IPS-15b (cell line): ENCODE data around the gene ZNF777.
"Not testable (repeated sequence)": the region's sequence is repeated elsewhere in the genome, so short reads cannot be mapped to it uniquely, and the experiment has no call there.

Experiments used
- H3K27me3 ChIP-seq: one replicate; pipeline ENCODE4 v1.6.1; 2013; ENCODE audit warnings: low read length; ENCODE audit not compliant: control insufficient read depth, insufficient read depth
- H3K36me3 ChIP-seq: one replicate; pipeline ENCODE4 v1.6.1; 2013; ENCODE audit warnings: low read length; ENCODE audit not compliant: control insufficient read depth, insufficient read depth
- H3K4me1 ChIP-seq: one replicate; pipeline ENCODE4 v1.6.1; 2013; ENCODE audit warnings: mild to moderate bottlenecking, low read length; ENCODE audit not compliant: control insufficient read depth, insufficient read depth
- H3K4me3 ChIP-seq: one replicate; pipeline ENCODE4 v1.5.1; 2013; ENCODE audit warnings: low read depth, low read length
- H3K9ac ChIP-seq: one replicate; pipeline ENCODE4 v1.6.1; 2013; ENCODE audit warnings: low read depth, mild to moderate bottlenecking, low read length
- H3K9me3 ChIP-seq: one replicate; pipeline ENCODE4 v1.6.1; 2013; ENCODE audit warnings: mild to moderate bottlenecking, low read length; ENCODE audit not compliant: control insufficient read depth, insufficient read depth

ZNF777 gene

GRCh38 chr7:149494738-149495368 is 34.0 kb upstream of the ZNF777 start:
- H3K9ac ChIP-seq = no peak overlapping the region
- H3K27me3 ChIP-seq = peaks cover 4% of the 10 kb centered on the region
- no peak overlapping the region for H3K4me3 ChIP-seq

GRCh38 chr7:149493975-149494374 is 33.1 kb upstream of the ZNF777 start:
- not testable (repeated sequence) for H3K27me3 ChIP-seq, H3K9ac ChIP-seq, H3K4me1 ChIP-seq, H3K4me3 ChIP-seq, H3K9me3 ChIP-seq
- peaks cover 25% of the 10 kb centered on the region for H3K36me3 ChIP-seq

More at GRCh38 chr7:149494738-149495368, 34.0 kb upstream of the ZNF777 start:
- H3K36me3 ChIP-seq = peaks cover 21% of the 10 kb centered on the region
- H3K9me3 ChIP-seq = no peaks in the 10 kb centered on the region
- H3K4me1 ChIP-seq = no peaks in the 10 kb centered on the region

DNA sequence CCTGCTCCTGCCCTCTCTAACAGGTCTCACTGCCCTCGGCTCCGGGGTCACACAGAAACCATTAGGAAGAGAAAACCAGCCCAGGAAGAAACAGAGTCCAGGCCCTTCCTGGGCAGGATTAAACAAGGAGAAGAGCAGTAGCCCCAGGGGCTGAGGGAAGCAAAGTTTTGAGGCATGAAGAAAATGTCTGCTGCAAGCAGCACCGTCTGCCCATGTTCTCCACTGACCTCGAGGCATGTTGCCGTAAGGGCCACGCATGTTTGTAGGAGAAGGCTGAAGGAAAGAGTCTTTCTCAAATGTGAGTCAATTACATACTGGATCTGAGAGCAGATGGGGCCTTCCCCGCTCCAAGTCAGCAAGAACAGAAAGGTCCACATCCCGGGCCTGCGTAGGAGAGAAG is 32.5 kb upstream of the ZNF777 start:
- Histone ChIP-seq H3K4me3 (no peak overlapping the region), H3K27me3 (no peaks in the 10 kb centered on the region), H3K36me3 (peaks cover 25% of the 10 kb centered on the region), H3K9me3 (no peaks in the 10 kb centered on the region), H3K4me1 (no peaks in the 10 kb centered on the region), H3K9ac (no peak overlapping the region)

DNA sequence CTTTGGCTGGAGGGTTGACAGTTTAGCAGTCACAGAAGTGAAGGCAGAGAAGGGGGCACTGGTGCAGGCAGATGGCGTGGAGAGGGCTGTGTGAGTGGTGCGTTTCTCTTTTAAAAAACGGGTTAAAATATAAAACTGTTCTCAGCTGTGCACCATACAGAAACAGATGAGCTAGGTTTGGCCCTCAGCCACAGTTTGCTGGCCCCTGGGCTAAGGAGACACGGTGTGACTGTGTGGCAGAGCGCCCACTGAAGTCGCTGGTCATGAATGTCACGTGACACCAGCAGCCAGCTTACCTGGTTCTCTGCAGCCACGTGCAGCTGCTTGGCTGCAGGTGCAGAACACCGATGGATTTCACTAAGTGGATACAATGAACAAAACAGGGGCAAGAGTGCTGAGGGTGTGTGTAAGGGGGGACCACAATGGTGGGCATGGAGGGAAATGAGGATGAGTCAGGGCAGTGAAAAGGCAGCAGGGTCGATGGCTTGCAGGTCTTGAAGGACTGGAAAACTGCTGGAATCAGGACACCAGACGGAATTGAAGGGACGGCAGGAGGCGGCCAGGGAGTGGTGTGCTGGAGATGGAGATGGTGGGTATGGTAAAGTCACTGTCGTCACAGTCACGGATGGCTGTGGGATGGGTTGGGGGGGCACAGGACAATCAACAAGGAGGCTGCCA is 29.4 kb upstream of the ZNF777 start:
- Histone ChIP-seq H3K36me3 (peaks cover 25% of the 10 kb centered on the region), H3K4me3 (no peak overlapping the region), H3K9ac (no peak overlapping the region), H3K27me3 (no peaks in the 10 kb centered on the region), H3K4me1 (no peaks in the 10 kb centered on the region), H3K9me3 (no peaks in the 10 kb centered on the region)

DNA sequence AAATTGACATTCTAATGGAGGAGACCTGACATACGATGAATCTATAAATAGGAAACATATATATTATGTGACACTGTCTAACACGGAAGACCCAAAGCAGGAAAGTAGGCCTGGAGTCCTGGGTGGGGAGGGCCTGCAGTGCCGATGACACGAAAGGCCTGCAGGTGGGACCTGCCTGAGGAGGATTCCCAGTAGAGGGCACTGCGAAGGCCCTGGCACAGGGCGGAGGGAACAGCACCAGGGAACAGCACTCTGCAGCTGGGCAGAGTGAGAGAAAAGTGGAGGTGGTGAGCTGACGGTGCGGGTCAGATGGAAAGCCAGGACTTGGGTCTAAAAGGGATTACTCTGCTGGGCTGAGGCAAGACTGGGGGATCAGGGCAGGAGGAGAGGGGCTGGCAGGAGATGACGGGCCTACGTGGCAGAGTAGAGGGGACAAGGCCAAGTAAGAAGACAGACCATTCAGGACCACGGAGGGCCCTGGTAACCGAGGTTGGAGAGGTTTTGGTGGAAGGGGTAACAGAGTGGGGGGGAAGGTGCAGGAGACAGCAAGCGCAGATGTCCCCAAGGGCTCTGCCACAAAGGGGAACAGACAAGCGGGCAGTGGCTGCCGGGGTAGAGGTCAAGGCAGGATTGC is 28.6 kb upstream of the ZNF777 start:
- Histone ChIP-seq H3K9ac (no peak overlapping the region), H3K36me3 (peaks cover 25% of the 10 kb centered on the region), H3K4me1 (no peaks in the 10 kb centered on the region)

DNA sequence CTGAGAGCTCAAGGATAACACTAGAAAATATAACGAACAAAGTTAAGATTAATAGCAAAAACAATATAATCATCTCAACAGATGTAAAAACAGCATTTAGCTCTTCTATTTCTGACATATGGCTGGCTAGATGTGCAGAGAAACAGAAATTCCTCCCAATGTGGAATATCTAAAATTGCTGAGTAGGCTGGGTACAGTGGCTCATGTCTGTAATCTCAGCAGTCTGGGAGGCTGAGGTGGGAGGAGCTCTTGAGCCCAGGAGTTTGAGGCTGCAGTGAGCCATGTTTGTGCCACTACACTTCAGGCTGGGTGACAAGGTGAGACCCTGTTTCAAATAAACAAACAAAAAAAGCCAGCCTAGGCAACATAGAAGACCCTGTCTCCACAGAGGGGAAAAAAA is 18.7 kb upstream of the ZNF777 start:
- Histone ChIP-seq H3K9ac (no peak overlapping the region), H3K4me3 (no peak overlapping the region), H3K4me1 (no peaks in the 10 kb centered on the region), H3K36me3 (peaks cover 10% of the 10 kb centered on the region), H3K27me3 (no peaks in the 10 kb centered on the region), H3K9me3 (no peaks in the 10 kb centered on the region)

More for the DNA sequence above, 28.6 kb upstream of the ZNF777 start:
- H3K27me3 ChIP-seq = no peaks in the 10 kb centered on the region
- H3K4me3 ChIP-seq = no peak overlapping the region
- H3K9me3 ChIP-seq = no peaks in the 10 kb centered on the region

GRCh38 chr7:149478754-149479153 is 17.9 kb upstream of the ZNF777 start:
- H3K27me3 ChIP-seq = no peaks in the 10 kb centered on the region
- no peaks in the 10 kb centered on the region for H3K4me1 ChIP-seq
- no peak overlapping the region for H3K9ac ChIP-seq
- H3K36me3 ChIP-seq = peaks cover 15% of the 10 kb centered on the region
- no peak overlapping the region for H3K4me3 ChIP-seq
- H3K9me3 ChIP-seq = no peaks in the 10 kb centered on the region

- Histone ChIP-seq H3K27me3 (no peaks in the 10 kb centered on the region), H3K9ac (no peak overlapping the region), H3K4me3 (no peak overlapping the region), H3K4me1 (no peaks in the 10 kb centered on the region), H3K36me3 (peaks cover 23% of the 10 kb centered on the region), H3K9me3 (no peaks in the 10 kb centered on the region)
Observed at GRCh38 chr7:149477494-149478443, 16.9 kb upstream of the ZNF777 start.

DNA sequence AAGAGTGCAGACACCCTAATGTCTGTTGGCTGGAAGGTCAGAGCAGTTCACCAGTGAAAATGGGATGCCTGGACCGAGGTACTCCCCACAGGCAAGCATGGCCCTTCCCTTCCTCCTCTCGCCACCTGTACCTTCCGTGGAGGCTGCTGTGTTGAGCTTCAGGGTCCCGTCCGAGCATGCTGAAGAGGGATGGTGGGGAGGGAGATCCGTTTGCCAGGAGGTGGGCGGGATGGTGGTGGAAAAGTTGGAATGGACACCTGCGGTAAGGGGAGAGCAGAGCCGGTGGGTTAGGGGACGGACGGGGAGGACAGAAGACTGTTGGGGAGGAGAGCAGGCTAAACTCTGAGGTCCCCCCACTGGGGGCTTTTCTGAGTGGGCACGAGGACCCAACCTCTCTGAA is 15.9 kb upstream of the ZNF777 start:
- no peaks in the 10 kb centered on the region for H3K9me3 ChIP-seq
- no peaks in the 10 kb centered on the region for H3K27me3 ChIP-seq
- no peak overlapping the region for H3K4me3 ChIP-seq
- H3K4me1 ChIP-seq = no peaks in the 10 kb centered on the region
- H3K9ac ChIP-seq = no peak overlapping the region
- H3K36me3 ChIP-seq = peaks cover 23% of the 10 kb centered on the region

- Histone ChIP-seq H3K4me1 (no peaks in the 10 kb centered on the region), H3K27me3 (no peaks in the 10 kb centered on the region), H3K9ac (no peak overlapping the region), H3K4me3 (no peak overlapping the region), H3K36me3 (peaks cover 23% of the 10 kb centered on the region), H3K9me3 (no peaks in the 10 kb centered on the region)
Observed at GRCh38 chr7:149475121-149476045, 14.5 kb upstream of the ZNF777 start.
